K562 (cell line): ENCODE results near the gene SLC7A14. TPM values are rescaled to one million over a fixed set of nuclear protein-coding genes. Genes with fewer than 3 reads are reported as not detected.

Experiments used
- ARID3B ChIP-seq: fragments of 250-450 bp; sonication (Bioruptor Pico); IDR thresholded peaks from 2 replicates; pipeline ENCODE4 v1.4.0; 2020; ENCODE audit warnings: borderline replicate concordance
- DLX4 ChIP-seq: fragments of 250-450 bp; sonication (Bioruptor Pico); IDR thresholded peaks from 2 replicates; pipeline ENCODE4 v1.6.1; 2021; ENCODE audit warnings: mild to moderate bottlenecking
- EWSR1 ChIP-seq: fragments of 450-650 bp; IDR thresholded peaks from 2 replicates; pipeline ENCODE4 v1.6.1; 2018; ENCODE audit warnings: borderline replicate concordance, mild to moderate bottlenecking, low read depth, moderate library complexity; ENCODE audit not compliant: partially characterized antibody
- FOXP1 ChIP-seq: sonication (generic); formaldehyde crosslinking; IDR thresholded peaks from 2 replicates; pipeline ENCODE4 v1.8.0; 2022; ENCODE audit warnings: mild to moderate bottlenecking, missing genetic modification reagents
- GMEB1 ChIP-seq: fragments of 250-450 bp; sonication (Bioruptor Pico); IDR thresholded peaks from 2 replicates; pipeline ENCODE4 v1.4.0; 2020; ENCODE audit warnings: mild to moderate bottlenecking
- MAFF ChIP-seq: IDR thresholded peaks from 2 replicates; pipeline ENCODE4 v1.6.1; 2012; ENCODE audit warnings: low read length, improper control_type of control experiment
- MCM7 ChIP-seq, 2 experiments: fragments of 450-650 bp; IDR thresholded peaks; 2 replicates each; pipeline ENCODE4 v1.6.1; 2016 to 2018
- MXD1 ChIP-seq: fragments of 250-450 bp; sonication (Bioruptor Pico); IDR thresholded peaks from 2 replicates; pipeline ENCODE4 v1.8.0; 2021; ENCODE audit warnings: borderline replicate concordance, mild to moderate bottlenecking, moderate library complexity; ENCODE audit not compliant: poor library complexity, severe bottlenecking
- NCOR1 ChIP-seq: fragments of 450-650 bp; IDR thresholded peaks from 2 replicates; pipeline ENCODE4 v1.6.1; 2016; ENCODE audit warnings: mild to moderate bottlenecking, moderate library complexity
- NFE2L1 ChIP-seq: fragments of 450-650 bp; IDR thresholded peaks from 2 replicates; pipeline ENCODE4 v1.6.1; 2016; ENCODE audit warnings: missing genetic modification characterization, low read depth, mild to moderate bottlenecking, missing compliant biosample characterization, moderate library complexity, borderline replicate concordance
- OTX1 ChIP-seq: fragments of 450-650 bp; formaldehyde crosslinking; IDR thresholded peaks from 2 replicates; pipeline ENCODE4 v1.4.0; 2022; ENCODE audit warnings: mild to moderate bottlenecking
- SAP30 ChIP-seq: fragments of 200-600 bp; sonication (generic); IDR thresholded peaks from 2 replicates; pipeline ENCODE4 v1.6.1; 2012; ENCODE audit warnings: borderline replicate concordance, low read depth, mild to moderate bottlenecking, moderate library complexity, low read length, control low read depth, inconsistent platforms; ENCODE audit not compliant: insufficient read depth, poor library complexity, severe bottlenecking
- SNRNP70 ChIP-seq: fragments of 200-400 bp; formaldehyde crosslinking; optimal IDR thresholded peaks from 2 replicates; pipeline ENCODE3; 2017; ENCODE audit warnings: low read depth, low read length
- STAT5A ChIP-seq: IDR thresholded peaks from 2 replicates; pipeline ENCODE4 v1.6.1; 2012; ENCODE audit warnings: low read length, inconsistent platforms, borderline replicate concordance
- WHSC1 ChIP-seq: IDR thresholded peaks from one replicate; pipeline ENCODE4 v1.6.1; 2012; ENCODE audit warnings: low read length, control low read depth, inconsistent platforms
- ZNF217 ChIP-seq: sonication (generic); formaldehyde crosslinking; IDR thresholded peaks from 2 replicates; pipeline ENCODE4 v1.8.0; 2022; ENCODE audit warnings: mild to moderate bottlenecking, missing genetic modification reagents
- ZNF324 ChIP-seq: fragments of 250-450 bp; sonication (Bioruptor Pico); IDR thresholded peaks from 2 replicates; pipeline ENCODE4 v1.4.0; 2020; ENCODE audit warnings: mild to moderate bottlenecking
- ZNF395 ChIP-seq: fragments of 200-800 bp; sonication (Bioruptor generic); IDR thresholded peaks from 2 replicates; pipeline ENCODE4 v1.6.1; 2017; ENCODE audit warnings: missing genetic modification characterization, missing compliant biosample characterization
- ZNF511 ChIP-seq: sonication (generic); formaldehyde crosslinking; IDR thresholded peaks from 2 replicates; pipeline ENCODE4 v1.8.0; 2022; ENCODE audit warnings: mild to moderate bottlenecking, missing genetic modification reagents
- ZNF655 ChIP-seq: fragments of 250-450 bp; sonication (Bioruptor Pico); IDR thresholded peaks from 2 replicates; pipeline ENCODE4 v1.5.0; 2021
- ZNF717 ChIP-seq: fragments of 250-450 bp; sonication (Bioruptor Pico); IDR thresholded peaks from 2 replicates; pipeline ENCODE4 v1.5.0; 2021
- polyA plus RNA-seq, 8 experiments: library from polyadenylated mRNA; depleted of rRNA in 4 of 8; stranded (reverse) in 5 of 8; unstranded in 3 of 8; fragments of >200 nt; fragmentation: Nextera tagmentation in 2 of 8; fragmentation: Illumina TruSeq in 1 of 8; extraction: Ambion mirVana in 2 of 8; extraction: Trizol in 1 of 8; gene quantifications; 2 replicates each; pipeline versions ENCODE4 v1.2.1 to v1.2.3, GENCODE V29; 2011 to 2014; ENCODE audit warnings: inconsistent platforms in 1 of 8, missing spikeins in 1 of 8
- total RNA-seq, 7 experiments: library from RNA; depleted of rRNA in 6 of 7; stranded (reverse); fragments of >200 nt in 6 of 7; fragmentation: Illumina TruSeq in 2 of 7; extraction: Trizol in 2 of 7; gene quantifications; 2 replicates each; pipeline versions ENCODE4 v1.2.1 to v1.2.3, GENCODE V29; 2011 to 2021; ENCODE audit warnings: low replicate concordance in 1 of 7

Gene SLC7A14
- total and polyA plus RNA-seq, 9 of the 15 experiments (the other 6 are each of a cell fraction or from before 2014, with no cell fraction given), result not detected

- no peak for TF ChIP-seq DLX4 (CRISPR knock-in tag)
- no peak for TF ChIP-seq MCM7 (IDR thresholded peaks at IDR 0.05)
- no peak for TF ChIP-seq SAP30
- TF ChIP-seq WHSC1, result no peak
- no peak for TF ChIP-seq MXD1 (CRISPR knock-in tag)
- TF ChIP-seq ZNF655, result no peak
- no peak for TF ChIP-seq NFE2L1
- TF ChIP-seq ZNF511 (CRISPR knock-in tag), result no peak
- no peak for TF ChIP-seq GMEB1 (CRISPR knock-in tag)
- no peak for TF ChIP-seq ZNF217 (CRISPR knock-in tag)
- no peak for TF ChIP-seq STAT5A
- no peak for TF ChIP-seq FOXP1
- TF ChIP-seq OTX1 (CRISPR knock-in tag), result no peak
- TF ChIP-seq NCOR1, result no peak
- TF ChIP-seq ZNF395 (CRISPR knock-in tag), result no peak
- no peak for TF ChIP-seq ZNF717 (CRISPR knock-in tag)
- no peak for TF ChIP-seq SNRNP70
- no peak for TF ChIP-seq EWSR1
- no peak for TF ChIP-seq ARID3B
- no peak for TF ChIP-seq MAFF
- TF ChIP-seq ZNF324 (CRISPR knock-in tag), result no peak
These were observed 99.5 kb downstream of the SLC7A14 start (continued) for GRCh38 chr3:170486398-170486797.
